Right lobe of liver (tissue), 6 donors: Measurements from ENCODE around the gene KCNC1. TPM values are rescaled to one million over a fixed set of nuclear protein-coding genes. Genes with fewer than 3 reads are reported as not detected.

Source experiments
- ATAC-seq, 4 donors: fragments of 200-7000 bp; cut with Tn5 transposase; one replicate each; pipeline ENCODE4 v1.9.1; 2020; ENCODE audit warnings: mild to moderate bottlenecking in 4 of 4, moderate library complexity in 4 of 4
- DNase-seq, 3 donors: peaks; one replicate each; pipeline ENCODE4 v3.0.0-alpha.2; 2020
- H3K27ac ChIP-seq, 3 donors: fragments of 200-600 bp; one replicate each; pipeline ENCODE4 v1.8.0; 2022
- H3K27me3 ChIP-seq, 2 donors: fragments of 200-600 bp; one replicate each; pipeline ENCODE4 v1.8.0; 2022
- H3K36me3 ChIP-seq, 4 donors: fragments of 200-600 bp; sonication (generic) in 1 of 4; one replicate each; pipeline versions ENCODE4 v1.5.1 to v1.8.0; 2017 to 2022; ENCODE audit warnings: control low read depth in 1 of 4
- H3K4me1 ChIP-seq, 4 donors: fragments of 200-600 bp; sonication (generic) in 1 of 4; one replicate each; pipeline versions ENCODE4 v1.5.1 to v1.8.0; 2017 to 2022; ENCODE audit warnings: control low read depth in 1 of 4
- H3K4me3 ChIP-seq, 3 donors: fragments of 200-600 bp; one replicate each; pipeline ENCODE4 v1.8.0; 2022
- H3K9me3 ChIP-seq, 4 donors: fragments of 200-600 bp; sonication (generic) in 1 of 4; one replicate each; pipeline versions ENCODE4 v1.5.1 to v1.8.0; 2017 to 2022; ENCODE audit warnings: control low read depth in 1 of 4
- POLR2A ChIP-seq: fragments of 450-650 bp; IDR thresholded peaks from one replicate; pipeline ENCODE4 v1.6.1; 2017; ENCODE audit warnings: antibody characterized with exemption, mild to moderate bottlenecking
- WGBS: methylation state at CpG from one replicate; pipeline ENCODE4 v1.1.6; 2018; ENCODE audit warnings: low coverage, low lambda C conversion rate; ENCODE audit not compliant: insufficient coverage; ENCODE audit errors: missing lambda C conversion rate; 5-methylcytosine and 5-hydroxymethylcytosine counted together
- intact Hi-C, 2 donors: fragments of 100-400 bp; cut with DNase I; formaldehyde crosslinking; loops; one replicate each; pipeline versions ENCODE4 v1.11.2 to v1.14.1; 2022
- total RNA-seq, 6 experiments: library from RNA; depleted of rRNA in 2 of 6; stranded (reverse); fragments of >200 nt in 2 of 6; fragmentation: NEBNext Ultra II Directional in 3 of 6; extraction: Animal tissue kit (Norgen Biotek cat#: 25700) in 3 of 6; gene quantifications; one replicate each; pipeline versions ENCODE4 v1.1.0 to v1.2.4, GENCODE V29; 2016 to 2023
- TF ChIP-seq, protein P1 (sequence below), 4 donors: fragments of 200-600 bp in 3 of 4; fragments of 450-650 bp in 1 of 4; IDR thresholded peaks; one replicate each; pipeline versions ENCODE4 v1.5.1 to v1.8.0; 2016 to 2022; ENCODE audit warnings: antibody characterized with exemption in 4 of 4, mild to moderate bottlenecking in 2 of 4
- donor health status: DM: no; HTN: yes; CAD: no.
- donor health status: DM: no; HTN: no; CAD: no.
- donor health status: DM: no; HTN: no; CAD: no.
- donor health status: DM: no; HTN: yes; CAD: no.
- donor health status: DM: no; HTN: yes; CAD: no.

Gene KCNC1
- total RNA-seq, 6 experiments from 2014 or later: not detected

DNA sequence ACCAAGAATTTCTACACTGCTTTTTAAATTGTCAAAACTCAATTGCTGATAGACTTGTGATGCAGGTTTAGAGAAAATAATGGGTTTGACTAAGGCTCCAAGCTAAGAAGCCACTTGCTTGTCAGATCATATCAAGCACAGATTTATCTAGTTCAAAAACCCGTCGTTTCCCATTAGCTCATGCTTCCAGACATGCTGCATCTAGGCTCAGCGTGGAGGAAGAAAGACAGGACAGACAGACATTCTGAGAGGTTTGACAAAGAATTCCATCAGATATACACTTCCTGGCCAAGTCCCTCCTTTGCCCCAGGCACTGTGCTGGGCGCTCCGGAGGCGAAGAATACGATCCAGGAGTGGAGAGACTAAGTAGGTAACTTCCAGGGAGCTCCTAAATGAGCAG lies 76.8 kb downstream of the KCNC1 start:
- Histone ChIP-seq H3K27ac (no peak overlapping the region), H3K36me3 (no peaks in the 10 kb centered on the region), H3K4me3 (no peak overlapping the region), H3K4me1 (no peaks in the 10 kb centered on the region), H3K9me3 (no peaks in the 10 kb centered on the region), H3K27me3 (no peaks in the 10 kb centered on the region)
- DNase-seq: no peak
- TF ChIP-seq, protein P1, sequence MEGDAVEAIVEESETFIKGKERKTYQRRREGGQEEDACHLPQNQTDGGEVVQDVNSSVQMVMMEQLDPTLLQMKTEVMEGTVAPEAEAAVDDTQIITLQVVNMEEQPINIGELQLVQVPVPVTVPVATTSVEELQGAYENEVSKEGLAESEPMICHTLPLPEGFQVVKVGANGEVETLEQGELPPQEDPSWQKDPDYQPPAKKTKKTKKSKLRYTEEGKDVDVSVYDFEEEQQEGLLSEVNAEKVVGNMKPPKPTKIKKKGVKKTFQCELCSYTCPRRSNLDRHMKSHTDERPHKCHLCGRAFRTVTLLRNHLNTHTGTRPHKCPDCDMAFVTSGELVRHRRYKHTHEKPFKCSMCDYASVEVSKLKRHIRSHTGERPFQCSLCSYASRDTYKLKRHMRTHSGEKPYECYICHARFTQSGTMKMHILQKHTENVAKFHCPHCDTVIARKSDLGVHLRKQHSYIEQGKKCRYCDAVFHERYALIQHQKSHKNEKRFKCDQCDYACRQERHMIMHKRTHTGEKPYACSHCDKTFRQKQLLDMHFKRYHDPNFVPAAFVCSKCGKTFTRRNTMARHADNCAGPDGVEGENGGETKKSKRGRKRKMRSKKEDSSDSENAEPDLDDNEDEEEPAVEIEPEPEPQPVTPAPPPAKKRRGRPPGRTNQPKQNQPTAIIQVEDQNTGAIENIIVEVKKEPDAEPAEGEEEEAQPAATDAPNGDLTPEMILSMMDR (IDR thresholded peaks at IDR 0.05): no peak
- no peak for TF ChIP-seq POLR2A
- ATAC-seq: no peak
- WGBS: 75% methylated on average over 4 of the region's 7 CpGs
- intact Hi-C loops: no loop called here

DNA sequence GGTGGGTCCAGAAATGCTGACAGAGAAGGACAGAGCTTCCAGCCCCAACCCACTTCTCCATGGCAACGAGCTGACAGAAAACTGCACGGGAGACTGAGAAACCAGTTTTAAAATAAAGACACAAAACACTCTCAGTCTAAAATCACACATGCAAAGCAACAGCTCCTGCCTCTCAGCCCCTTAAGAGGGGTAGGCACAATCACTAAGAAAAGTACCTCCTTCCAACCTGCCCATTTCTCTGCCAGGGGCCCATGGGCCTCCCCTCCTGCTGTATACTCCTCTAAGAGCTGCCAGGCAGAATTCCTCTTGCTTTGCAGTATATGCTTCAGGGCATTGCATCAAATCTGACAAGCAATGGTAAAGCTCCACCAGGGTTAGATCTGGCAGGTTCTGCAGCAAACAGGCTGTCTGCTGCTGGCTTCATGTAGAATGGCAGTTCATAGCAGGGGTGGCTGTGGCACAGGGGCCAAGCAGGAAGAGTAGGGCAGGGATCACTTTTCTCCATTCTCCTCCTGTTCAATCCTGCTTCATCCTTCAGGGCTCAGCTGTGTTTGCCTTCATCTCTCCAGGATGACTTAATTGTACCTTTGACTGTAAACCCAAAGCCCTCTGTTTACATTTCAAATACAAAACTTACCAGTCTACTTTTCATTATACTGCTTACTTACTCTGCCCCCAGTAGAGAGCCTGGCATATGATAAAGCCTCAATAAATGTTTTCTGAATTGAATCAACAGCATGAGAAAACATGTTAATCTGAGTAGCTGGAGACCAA lies 77.7 kb downstream of the KCNC1 start:
- no peak for ATAC-seq
- TF ChIP-seq POLR2A: no peak
- TF ChIP-seq, protein P1 (IDR thresholded peaks at IDR 0.05): no peak
- intact Hi-C loops: no loop called here
- no peak overlapping the region for H3K27ac ChIP-seq
- WGBS: 93% methylated on average over 2 of the region's 2 CpGs
- H3K4me1 ChIP-seq: no peaks in the 10 kb centered on the region
- no peaks in the 10 kb centered on the region for H3K27me3 ChIP-seq
- H3K4me3 ChIP-seq: no peak overlapping the region
- H3K36me3 ChIP-seq: no peaks in the 10 kb centered on the region
- no peak for DNase-seq
- H3K9me3 ChIP-seq: no peaks in the 10 kb centered on the region

DNA sequence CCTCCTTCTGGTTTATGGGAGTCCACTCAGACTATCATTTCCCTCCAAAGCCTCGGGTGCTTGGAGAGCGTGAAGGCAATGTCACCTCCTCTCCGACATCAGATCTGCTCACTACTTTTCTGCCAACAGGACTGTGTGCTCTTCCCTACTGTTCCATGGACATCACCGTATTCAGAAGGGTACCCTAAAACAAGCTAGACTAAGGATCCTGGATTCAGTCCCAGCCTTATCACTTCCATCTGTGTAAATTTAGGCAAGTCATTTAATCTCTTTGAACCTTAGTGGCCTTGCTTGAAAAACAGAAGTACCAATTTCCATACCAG lies 78.2 kb downstream of the KCNC1 start:
- H3K4me3 ChIP-seq: no peak overlapping the region
- H3K4me1 ChIP-seq: no peaks in the 10 kb centered on the region
- H3K36me3 ChIP-seq: no peaks in the 10 kb centered on the region
- TF ChIP-seq POLR2A: no peak
- TF ChIP-seq, protein P1 (IDR thresholded peaks at IDR 0.05): no peak
- no peaks in the 10 kb centered on the region for H3K27me3 ChIP-seq
- 86% methylated on average over 4 of the region's 4 CpGs for WGBS
- DNase-seq: no peak
- ATAC-seq: no peak
- intact Hi-C loops: no loop called here
- H3K27ac ChIP-seq: no peak overlapping the region
- H3K9me3 ChIP-seq: no peaks in the 10 kb centered on the region

DNA sequence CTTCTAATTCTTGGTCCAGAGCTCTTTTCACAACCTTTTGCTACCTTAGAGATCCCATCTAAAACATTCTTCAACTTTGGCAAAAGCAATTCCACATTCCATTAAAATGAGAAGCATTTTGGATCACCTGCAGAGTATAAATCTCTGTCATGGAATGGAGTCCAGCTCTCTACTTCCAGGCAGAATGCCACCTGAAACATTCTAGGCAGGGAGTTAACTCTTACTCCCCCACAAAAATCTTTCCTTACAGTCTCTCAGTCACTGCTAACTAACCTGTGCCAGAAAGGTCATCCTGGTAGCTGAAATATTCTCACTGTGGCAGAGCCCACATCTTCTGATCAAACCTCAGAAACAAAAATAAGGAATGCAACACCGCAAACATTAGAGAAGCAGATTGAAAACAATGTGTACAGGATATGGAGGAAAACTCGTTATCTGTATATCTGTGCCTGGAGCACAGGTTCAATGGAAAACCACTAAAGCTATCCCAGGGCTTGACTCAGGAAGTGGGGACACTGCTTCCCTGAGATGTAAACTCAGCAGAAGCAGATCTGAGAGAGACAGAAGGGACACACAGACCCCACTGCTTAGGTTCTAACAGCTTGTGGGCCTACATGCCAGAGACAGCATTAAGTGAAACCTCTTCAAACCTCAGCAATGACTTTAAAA lies 78.9 kb downstream of the KCNC1 start:
- Histone ChIP-seq H3K27me3 (no peaks in the 10 kb centered on the region), H3K4me1 (no peaks in the 10 kb centered on the region), H3K27ac (no peak overlapping the region), H3K9me3 (no peaks in the 10 kb centered on the region), H3K36me3 (no peaks in the 10 kb centered on the region), H3K4me3 (no peak overlapping the region)
- ATAC-seq: no peak
- intact Hi-C loops: no loop called here
- no peak for DNase-seq
- TF ChIP-seq POLR2A: no peak
- TF ChIP-seq, protein P1 (IDR thresholded peaks at IDR 0.05): no peak
- WGBS: 89% methylated on average over 2 of the region's 2 CpGs
